ENCODE data around the gene HOXA3. TPM values are rescaled to one million over a fixed set of nuclear protein-coding genes. Genes with fewer than 3 reads are reported as not detected.

HOXA3 gene
- polyA plus RNA-seq, 4 donors: 32.6 to 44.4 (median 39.4) TPM

- DNase-seq (ENCODE audit: low read depth in 4 of 4, low spot score in 3 of 4): no peak
These were observed 6.4 kb downstream of the HOXA3 start for GRCh38 chr7:27145914-27146412.

- no peak for DNase-seq (ENCODE audit: low read depth in 4 of 4, low spot score in 3 of 4)
These were observed 7.0 kb downstream of the HOXA3 start for GRCh38 chr7:27145165-27145913.

DNA sequence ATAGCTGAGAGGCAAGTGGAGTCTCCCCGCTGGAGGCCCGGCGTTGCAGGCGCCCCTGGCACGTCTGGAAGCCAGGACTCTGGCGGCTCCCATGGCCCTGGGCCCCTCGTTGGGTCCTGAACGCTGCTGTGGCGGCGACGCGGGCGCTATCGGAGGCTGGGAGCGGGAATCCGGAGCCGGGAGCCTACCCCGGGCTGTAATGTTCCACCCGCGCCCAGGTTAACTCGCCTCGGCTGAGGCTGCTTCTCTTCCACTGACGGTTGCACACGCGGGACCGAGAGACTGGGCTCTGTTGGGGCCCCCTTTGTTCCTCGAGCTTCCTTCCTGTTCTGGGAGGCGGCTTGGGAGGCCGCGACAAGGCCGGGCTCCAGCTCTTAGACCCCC lies 7.6 kb downstream of the HOXA3 start:
- no peak for DNase-seq (ENCODE audit: low read depth in 4 of 4, low spot score in 3 of 4)

- no peak for DNase-seq (ENCODE audit: low read depth in 4 of 4, low spot score in 3 of 4)
These were observed 8.2 kb downstream of the HOXA3 start for GRCh38 chr7:27143950-27144780.

DNA sequence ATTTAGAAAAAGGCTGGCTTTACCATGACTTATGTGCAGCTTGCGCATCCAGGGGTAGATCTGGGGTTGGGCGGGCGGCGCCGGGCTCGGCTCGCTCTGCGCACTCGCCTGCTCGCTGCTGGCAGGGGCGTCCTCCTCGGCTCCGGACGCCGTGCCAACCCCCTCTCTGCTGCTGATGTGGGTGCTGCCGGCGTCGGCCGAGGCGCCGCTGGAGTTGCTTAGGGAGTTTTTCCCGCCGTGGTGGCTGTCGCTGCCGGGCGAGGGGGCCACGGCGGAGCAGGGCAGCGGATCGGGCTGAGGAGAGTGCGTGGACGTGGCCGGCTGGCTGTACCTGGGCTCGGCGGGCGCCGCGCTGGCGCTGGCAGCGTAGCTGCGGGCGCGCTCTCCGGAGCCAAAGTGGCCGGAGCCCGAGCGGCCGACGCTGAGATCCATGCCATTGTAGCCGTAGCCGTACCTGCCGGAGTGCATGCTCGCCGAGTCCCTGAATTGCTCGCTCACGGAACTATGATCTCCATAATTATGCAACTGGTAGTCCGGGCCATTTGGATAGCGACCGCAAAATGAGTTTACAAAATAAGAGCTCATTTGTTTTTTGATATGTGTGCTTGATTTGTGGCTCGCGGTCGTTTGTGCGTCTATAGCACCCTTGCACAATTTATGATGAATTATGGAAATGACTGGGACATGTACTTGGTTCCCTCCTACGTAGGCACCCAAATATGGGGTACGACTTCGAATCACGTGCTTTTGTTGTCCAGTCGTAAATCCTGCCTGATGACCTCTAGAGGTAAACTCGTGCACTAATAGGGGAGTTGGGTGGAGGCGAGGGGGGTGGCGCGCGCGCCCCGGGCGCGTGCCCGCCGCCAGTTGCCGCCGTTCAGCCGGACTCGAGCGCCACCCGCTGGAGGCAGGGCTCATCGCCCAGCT lies 9.1 kb downstream of the HOXA3 start, which contains the start of gene HOXA5:
TSS of gene HOXA5 (minus strand) at position 659 of the 927 bp plus-strand sequence. CDS start at position 585, 74 bp downstream.
- peak in 2 of 4 donors; percentile 88 to 90 for DNase-seq (ENCODE audit: low read depth in 4 of 4, low spot score in 3 of 4)

GRCh38 chr7:27142580-27143022 lies 9.8 kb downstream of the HOXA3 start:
- no peak for DNase-seq (ENCODE audit: low read depth in 4 of 4, low spot score in 3 of 4)

- no peak for DNase-seq (ENCODE audit: low read depth in 4 of 4, low spot score in 3 of 4)
These were observed 10.3 kb downstream of the HOXA3 start for GRCh38 chr7:27141923-27142579.

- no peak for DNase-seq (ENCODE audit: low read depth in 4 of 4, low spot score in 3 of 4)
These were observed 11.1 kb downstream of the HOXA3 start for GRCh38 chr7:27141137-27141922.

DNA sequence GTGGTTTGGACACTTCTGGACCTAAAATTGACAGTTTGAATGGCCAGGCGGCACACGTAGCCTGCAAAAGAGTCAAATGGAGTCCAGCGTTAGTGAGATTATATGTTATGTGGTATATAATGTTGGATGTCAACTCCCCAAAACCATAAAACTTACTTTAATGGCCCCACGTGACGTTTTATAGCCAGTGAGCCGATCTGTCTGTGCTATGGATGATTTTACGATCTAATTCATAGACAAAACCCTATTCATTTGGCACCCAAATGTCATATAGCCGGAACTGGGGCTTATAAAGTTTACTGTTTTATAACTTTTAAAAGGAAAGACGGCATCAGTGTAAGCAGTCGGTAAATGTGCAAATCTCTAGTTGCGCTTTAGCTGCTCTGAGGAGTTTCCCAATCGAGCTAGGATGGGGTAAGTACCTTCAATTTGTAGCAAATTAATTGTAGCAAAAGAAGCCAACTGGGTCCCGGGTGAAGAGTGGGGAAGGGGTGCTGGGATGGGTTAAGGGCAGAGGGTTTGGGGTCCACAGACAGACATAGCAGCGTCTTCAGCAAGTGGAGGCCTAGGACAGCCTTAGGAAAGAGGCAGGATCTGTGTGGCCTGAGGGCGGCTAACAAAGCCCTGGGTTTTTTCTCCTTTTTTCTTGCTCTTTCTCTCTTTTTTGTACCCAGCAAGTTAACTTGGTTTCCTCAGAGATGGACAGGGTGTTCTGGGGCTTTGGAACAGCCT lies 12.1 kb downstream of the HOXA3 start:
- no peak for DNase-seq (ENCODE audit: low read depth in 4 of 4, low spot score in 3 of 4)

DNA sequence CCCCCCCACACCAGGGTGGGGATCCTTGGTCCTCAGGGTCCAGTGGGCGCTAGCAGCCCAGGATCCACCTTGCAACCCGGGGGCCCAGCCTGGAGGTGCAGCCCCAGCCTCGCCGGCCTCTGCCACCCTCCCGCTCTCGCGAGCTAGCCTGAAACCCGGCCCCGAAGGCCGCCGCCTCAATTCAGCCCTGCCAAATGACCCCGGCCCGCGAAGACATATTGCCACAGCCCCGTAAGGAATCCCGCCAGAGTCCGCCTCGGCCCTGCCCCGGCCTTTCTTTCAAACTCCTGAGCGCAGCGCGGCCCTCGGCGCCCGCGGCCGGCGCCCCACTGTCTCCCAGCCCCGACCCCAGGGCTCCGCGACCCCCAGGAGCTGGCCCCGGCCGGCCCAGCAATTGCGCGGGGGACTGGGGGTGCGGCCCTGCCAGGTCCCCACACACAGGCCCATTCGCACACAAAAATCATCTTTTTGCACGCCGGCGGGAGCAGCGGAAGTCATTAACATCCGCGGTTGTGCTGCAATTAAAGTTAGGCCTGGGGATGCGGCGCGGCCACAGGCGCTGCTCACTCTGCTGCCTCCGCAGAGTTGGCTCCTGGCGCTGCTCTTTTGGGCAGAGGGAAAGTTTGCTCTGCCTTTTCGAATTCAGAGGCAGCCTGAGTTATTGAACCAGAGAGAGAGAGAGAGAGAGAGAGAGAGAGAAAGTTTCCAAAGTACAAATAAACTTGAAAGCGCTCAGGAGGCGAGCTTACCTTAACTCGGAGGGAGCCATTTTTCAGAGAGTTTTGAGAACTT lies 12.9 kb downstream of the HOXA3 start:
- DNase-seq (ENCODE audit: low read depth in 4 of 4, low spot score in 3 of 4): no peak

DNA sequence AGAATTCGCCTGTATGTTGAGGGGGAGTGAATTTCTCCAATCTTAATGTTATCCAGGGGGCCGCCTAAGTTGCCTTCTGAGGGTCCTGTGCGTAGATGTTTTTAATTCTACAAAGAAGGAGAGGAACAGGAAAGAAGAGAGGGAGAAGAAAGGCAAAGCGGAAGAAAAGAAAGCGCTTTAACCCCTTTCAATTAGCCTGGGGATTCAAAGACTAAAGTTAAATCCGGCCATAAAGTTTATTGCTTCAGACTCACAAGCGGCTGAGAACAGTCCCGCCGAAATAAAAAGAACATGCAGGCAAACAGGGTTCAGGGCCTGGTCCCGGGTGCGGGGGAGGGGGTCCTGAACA lies 13.4 kb downstream of the HOXA3 start:
- no peak for DNase-seq (ENCODE audit: low read depth in 4 of 4, low spot score in 3 of 4)

DNA sequence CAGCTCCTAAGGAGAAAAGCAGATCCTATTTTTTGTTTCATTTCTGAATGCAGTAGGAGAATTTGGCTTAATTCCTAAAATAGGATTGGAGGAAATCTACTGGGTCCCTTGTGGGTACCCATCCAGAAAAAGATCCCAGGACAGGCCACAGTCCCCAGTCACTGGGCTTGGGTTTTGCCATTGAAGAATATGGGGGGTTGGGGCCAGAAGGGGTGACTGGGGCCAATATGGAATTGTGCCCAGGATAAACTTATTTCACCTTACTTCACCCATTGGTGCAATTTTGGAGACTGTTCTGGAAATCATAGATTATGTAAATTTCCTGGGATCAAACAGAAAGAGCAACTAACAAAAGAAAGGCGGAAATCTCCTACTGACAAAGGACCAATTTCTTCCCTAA lies 13.9 kb downstream of the HOXA3 start:
- no peak for DNase-seq (ENCODE audit: low read depth in 4 of 4, low spot score in 3 of 4)

GRCh38 chr7:27137640-27138315 lies 14.6 kb downstream of the HOXA3 start:
- no peak for DNase-seq (ENCODE audit: low read depth in 4 of 4, low spot score in 3 of 4)

DNA sequence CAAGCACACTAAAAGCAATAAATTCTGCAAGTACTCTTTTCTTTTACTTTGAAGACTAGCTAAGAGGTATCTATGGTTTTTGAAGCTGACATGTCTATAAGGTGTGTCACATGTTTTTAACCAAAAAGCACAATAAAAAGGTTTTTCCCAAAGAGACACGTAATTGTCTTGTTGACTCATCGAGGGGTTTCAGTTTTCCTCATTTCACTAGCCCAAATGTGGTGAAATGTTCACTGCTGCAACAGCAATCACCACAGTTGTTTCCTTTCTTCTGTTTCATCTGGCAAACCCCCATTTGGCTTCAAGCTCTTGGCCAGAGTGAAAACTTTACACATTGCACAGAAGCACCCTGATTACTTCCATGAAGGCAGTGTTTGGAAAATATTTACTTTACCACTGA lies 18.0 kb downstream of the HOXA3 start:
- DNase-seq (ENCODE audit: low read depth in 4 of 4, low spot score in 3 of 4): no peak

GRCh38 chr7:27133409-27134231 lies 18.8 kb downstream of the HOXA3 start:
- no peak for DNase-seq (ENCODE audit: low read depth in 4 of 4, low spot score in 3 of 4)

DNA sequence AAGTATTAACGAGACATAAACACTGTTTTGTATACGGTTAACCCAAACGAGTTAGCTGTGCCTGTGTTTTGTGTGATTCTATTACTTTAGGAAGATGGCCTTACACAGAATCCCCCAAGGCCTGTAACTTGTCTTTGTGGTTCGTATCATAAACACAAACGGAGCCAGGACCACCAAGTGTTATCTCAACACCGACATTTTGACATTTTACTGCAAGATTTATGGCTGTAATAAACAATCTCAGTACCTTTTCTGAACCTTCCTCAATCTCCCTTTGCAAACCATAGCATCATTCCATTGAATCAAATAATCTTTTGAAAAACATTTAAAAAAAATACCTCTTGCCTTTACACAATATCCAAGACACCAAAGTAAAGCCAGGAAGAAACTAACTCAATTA lies 19.4 kb downstream of the HOXA3 start:
- no peak for DNase-seq (ENCODE audit: low read depth in 4 of 4, low spot score in 3 of 4)

Measured in right renal pelvis (tissue), 4 donors.